HepG2 (cell line): ENCODE measurements around the gene MEG3. TPM values are rescaled to one million over a fixed set of nuclear protein-coding genes. Genes with fewer than 3 reads are reported as not detected.

Experiments
- ATAC-seq: fragments of 200-7000 bp; cut with Tn5 transposase; 3 replicates; pipeline ENCODE4 v1.9.1; 2020; ENCODE audit warnings: mild to moderate bottlenecking, moderate library complexity
- BruUV-seq: library from RNA; stranded (reverse); fragments of 400-500 nt; replicated peaks from 2 replicates; lab custom pipeline; 2021; lab: Mats Ljungman, UMichigan
- CTCF ChIA-PET: fragments of 300-600 bp; formaldehyde crosslinking; extraction: SDS; loops from one replicate; lab custom pipeline; 2021; ENCODE audit warnings: low total read pairs, inconsistent platforms, low intra/inter-chr PET ratio; lab: Yijun Ruan, JAX
- POLR2A ChIA-PET: fragments of 350-600 bp; sonication (Branson Sonifier 250); formaldehyde crosslinking; loops from one replicate; lab custom pipeline; 2020; ENCODE audit warnings: antibody characterized with exemption, inconsistent platforms; lab: Yijun Ruan, JAX
- DNase-seq: peaks from one replicate; pipeline ENCODE4 v3.0.0-alpha.2; 2015; ENCODE audit warnings: low spot score
- FAIRE-seq: peaks from 3 replicates; lab custom pipeline; 2011; peaks lifted over from hg19 to GRCh38; lab: Jason Lieb, UNC
- H2AFZ ChIP-seq: one replicate; pipeline ENCODE4 v1.6.1; 2011; ENCODE audit warnings: low read length, inconsistent platforms
- H3K27ac ChIP-seq: fragments of 300-600 bp; 3 replicates; pipeline ENCODE4 v1.8.0; 2011; ENCODE audit warnings: mixed run types, mild to moderate bottlenecking, mixed read lengths, low read length, inconsistent platforms; ENCODE audit not compliant: insufficient read depth; ENCODE audit errors: extremely low read length
- H3K27me3 ChIP-seq, 2 experiments: fragments of 200-600 bp in 1 of 2; 2 replicates in 1 of 2; 3 replicates in 1 of 2; pipeline versions ENCODE4 v1.6.0 to v1.8.0; 2011; ENCODE audit warnings: low read length in 2 of 2, mild to moderate bottlenecking in 2 of 2, moderate library complexity in 2 of 2, inconsistent platforms in 1 of 2; ENCODE audit not compliant: insufficient read depth in 2 of 2, control insufficient read depth in 1 of 2
- H3K36me3 ChIP-seq, 2 experiments: fragments of 200-600 bp in 1 of 2; replicated peaks in 1 of 2; 2 replicates in 1 of 2; 3 replicates in 1 of 2; pipeline versions ENCODE4 v1.5.1 to v1.8.0; 2011; ENCODE audit warnings: low read length in 2 of 2, inconsistent platforms in 1 of 2; ENCODE audit not compliant: insufficient read depth in 2 of 2, control insufficient read depth in 1 of 2
- H3K4me1 ChIP-seq: 2 replicates; pipeline ENCODE4 v1.5.1; 2012; ENCODE audit warnings: low read length, inconsistent platforms; ENCODE audit not compliant: insufficient read depth
- H3K4me2 ChIP-seq: 2 replicates; pipeline ENCODE4 v1.6.0; 2011; ENCODE audit warnings: low read depth, low read length, inconsistent platforms
- H3K4me3 ChIP-seq, 3 experiments: fragments of 200-600 bp in 1 of 3; sonication (generic), shearing (Covaris generic) in 1 of 3; replicated peaks in 1 of 3; 2 replicates each; pipeline ENCODE4 v1.5.1; 2011 to 2016; ENCODE audit warnings: low read length in 3 of 3, inconsistent platforms in 2 of 3, low read depth in 2 of 3, mild to moderate bottlenecking in 2 of 3, control low read depth in 1 of 3, mixed read lengths in 1 of 3; ENCODE audit not compliant: insufficient read depth in 1 of 3
- H3K79me2 ChIP-seq: one replicate; pipeline ENCODE4 v1.6.1; 2011; ENCODE audit warnings: low read length, inconsistent platforms; ENCODE audit not compliant: insufficient read depth
- H3K9ac ChIP-seq: 2 replicates; pipeline ENCODE4 v1.6.0; 2011; ENCODE audit warnings: mild to moderate bottlenecking, low read depth, low read length, inconsistent platforms; ENCODE audit not compliant: insufficient read depth
- H3K9me3 ChIP-seq: 2 replicates; pipeline ENCODE4 v1.5.1; 2012; ENCODE audit warnings: mild to moderate bottlenecking, low read length
- H4K20me1 ChIP-seq: 2 replicates; pipeline ENCODE4 v1.6.0; 2011; ENCODE audit warnings: inconsistent platforms, mild to moderate bottlenecking, low read length, moderate library complexity; ENCODE audit not compliant: insufficient read depth
- ATF7 ChIP-seq, 2 experiments: fragments of 450-650 bp in 1 of 2; sonication (generic) in 1 of 2; formaldehyde crosslinking in 1 of 2; IDR thresholded peaks; 2 replicates each; pipeline versions ENCODE4 v1.4.0 to v1.6.1; 2016 to 2020; ENCODE audit warnings: antibody characterized with exemption in 1 of 2, mild to moderate bottlenecking in 1 of 2, missing genetic modification reagents in 1 of 2
- HNRNPK ChIP-seq: fragments of 200-400 bp; formaldehyde crosslinking; IDR thresholded peaks from 2 replicates; pipeline ENCODE4 v1.6.1; 2018; ENCODE audit warnings: low read length, low read depth, moderate library complexity, mild to moderate bottlenecking; ENCODE audit not compliant: poor library complexity, severe bottlenecking
- PCBP2 ChIP-seq: fragments of 200-400 bp; formaldehyde crosslinking; optimal IDR thresholded peaks from 2 replicates; pipeline ENCODE3; 2018; ENCODE audit warnings: low read length, low read depth; ENCODE audit not compliant: poor library complexity, severe bottlenecking
- RFX5 ChIP-seq: IDR thresholded peaks from 2 replicates; pipeline ENCODE4 v1.6.1; 2011; ENCODE audit warnings: low read depth, low read length, improper control_type of control experiment
- WIZ ChIP-seq: sonication (generic); formaldehyde crosslinking; IDR thresholded peaks from 2 replicates; pipeline ENCODE4 v1.5.1; 2020; ENCODE audit warnings: mild to moderate bottlenecking, missing genetic modification reagents
- ZNF263 ChIP-seq: sonication (generic); formaldehyde crosslinking; IDR thresholded peaks from 2 replicates; pipeline ENCODE4 v1.4.0; 2020; ENCODE audit warnings: missing genetic modification reagents
- WGBS: methylation state at CpG from one replicate; pipeline ENCODE4 v1.1.6; 2017; ENCODE audit warnings: low lambda C conversion rate; 5-methylcytosine and 5-hydroxymethylcytosine counted together
- in situ Hi-C: cut with HindIII; loops from 2 replicates; pipeline ENCODE4 v1.10.0; 2017; ENCODE audit warnings: low pct_unique_long_range_greater_than_20kb; ENCODE audit not compliant: extremely low pct_ligation_motif_present
- intact Hi-C: fragments of 100-400 bp; cut with micrococcal nuclease; formaldehyde crosslinking; loops from one replicate; pipeline ENCODE4 v1.10.0; 2022; ENCODE audit not compliant: unreplicated experiment
- polyA plus RNA-seq, 8 experiments: library from polyadenylated mRNA; depleted of rRNA in 3 of 8; stranded (reverse) in 7 of 8; unstranded in 1 of 8; fragments of >200 nt; fragmentation: Illumina TruSeq in 4 of 8; extraction: Trizol in 4 of 8; gene quantifications; 2 replicates each; pipeline versions ENCODE4 v1.2.1 to v1.2.3, GENCODE V29; 2011 to 2016; ENCODE audit warnings: low read depth in 4 of 8, missing spikeins in 1 of 8, mixed read lengths in 1 of 8; ENCODE audit not compliant: insufficient read depth in 1 of 8
- total RNA-seq, 5 experiments: library from RNA; depleted of rRNA; stranded (reverse); fragments of >200 nt; fragmentation: Illumina TruSeq; extraction: Trizol; gene quantifications; 2 replicates each; pipeline ENCODE4 v1.2.3, GENCODE V29; 2016; ENCODE audit warnings: low read depth in 1 of 5
- TF ChIP-seq, protein P1 (sequence below): sonication (generic); formaldehyde crosslinking; IDR thresholded peaks from 2 replicates; pipeline ENCODE4 v1.4.0; 2020; ENCODE audit warnings: missing genetic modification reagents, mild to moderate bottlenecking, borderline replicate concordance
- TF ChIP-seq, protein P2 (sequence below): sonication (generic); formaldehyde crosslinking; IDR thresholded peaks from 2 replicates; pipeline ENCODE4 v1.4.0; 2020; ENCODE audit warnings: missing genetic modification reagents

The MEG3 gene
- total and polyA plus RNA-seq, 2 of the 13 experiments (the other 11 are each of a cell fraction or from before 2014, with no cell fraction given) = 0.17 TPM; not detected in 1

DNA sequence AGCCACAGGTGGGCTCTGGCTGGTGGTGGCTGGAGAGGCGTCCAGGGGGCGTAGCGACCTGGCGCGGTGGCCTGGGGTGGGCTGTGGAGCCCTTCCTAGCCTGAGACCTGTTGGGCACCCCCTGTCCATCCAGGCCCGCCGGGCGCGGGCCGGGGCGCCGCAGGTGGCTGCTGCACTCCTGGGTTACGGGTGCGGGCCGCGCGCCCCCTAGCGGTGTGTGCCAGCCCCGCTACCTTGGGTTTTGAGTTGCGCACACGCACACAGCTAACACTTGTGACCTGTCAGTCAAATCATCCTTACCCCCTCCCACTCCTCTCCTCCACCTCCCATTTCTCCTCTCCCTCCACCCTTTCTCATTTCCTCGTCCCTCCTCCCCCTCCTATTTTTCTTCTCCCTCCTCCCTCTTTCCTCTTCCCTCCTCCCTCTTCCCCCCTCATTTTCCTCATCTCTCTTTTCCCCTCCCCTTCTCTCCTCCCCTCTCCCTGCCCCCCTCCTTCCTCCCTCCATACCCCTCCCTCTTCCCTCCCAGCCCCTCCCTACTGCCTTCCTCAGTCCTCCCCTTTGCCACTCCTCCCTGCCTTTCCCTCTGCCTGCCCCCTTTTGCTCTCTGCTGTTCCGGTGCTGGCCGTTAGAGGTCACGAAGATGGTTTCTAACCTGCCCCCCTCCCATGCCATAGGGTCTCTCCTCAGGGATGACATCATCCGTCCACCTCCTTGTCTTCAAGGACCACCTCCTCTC lies 2.3 kb downstream of the MEG3 start:
- no peak overlapping the region for H3K9ac ChIP-seq
- intact Hi-C loops = no loop called here

More for the DNA sequence above, 2.3 kb downstream of the MEG3 start:
- Histone ChIP-seq H3K36me3 (no peaks in the 10 kb centered on the region), H3K27ac (no peak overlapping the region), H3K27me3 (no peaks in the 10 kb centered on the region), H4K20me1 (no peaks in the 10 kb centered on the region), H2AFZ (no peak overlapping the region), H3K79me2 (no peaks in the 10 kb centered on the region), H3K4me2 (no peak overlapping the region), H3K4me1 (peaks cover 45% of the 10 kb centered on the region), H3K4me3 (no peak overlapping the region), H3K9me3 (peaks cover 4% of the 10 kb centered on the region; the same call in 1 of the 2 replicates)
- in situ Hi-C loops = no loop called here
- DNase-seq (no peak), FAIRE-seq (no peak), ATAC-seq (no peak)
- TF ChIP-seq, protein P1, sequence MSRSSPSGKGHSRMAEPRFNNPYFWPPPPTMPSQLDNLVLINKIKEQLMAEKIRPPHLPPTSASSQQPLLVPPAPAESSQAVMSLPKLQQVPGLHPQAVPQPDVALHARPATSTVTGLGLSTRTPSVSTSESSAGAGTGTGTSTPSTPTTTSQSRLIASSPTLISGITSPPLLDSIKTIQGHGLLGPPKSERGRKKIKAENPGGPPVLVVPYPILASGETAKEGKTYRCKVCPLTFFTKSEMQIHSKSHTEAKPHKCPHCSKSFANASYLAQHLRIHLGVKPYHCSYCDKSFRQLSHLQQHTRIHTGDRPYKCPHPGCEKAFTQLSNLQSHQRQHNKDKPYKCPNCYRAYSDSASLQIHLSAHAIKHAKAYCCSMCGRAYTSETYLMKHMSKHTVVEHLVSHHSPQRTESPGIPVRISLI (CRISPR knock-in tag) = no peak
- TF ChIP-seq WIZ (no peak), PCBP2 (peak; percentile 77), ATF7 (IDR thresholded peaks at IDR 0.05) (peak; percentile 80), ATF7 (CRISPR knock-in tag; IDR thresholded peaks at IDR 0.05) (no peak), ZNF263 (CRISPR knock-in tag) (peak; percentile 64), RFX5 (no peak), HNRNPK (peak; percentile 73)
- TF ChIP-seq, protein P2, sequence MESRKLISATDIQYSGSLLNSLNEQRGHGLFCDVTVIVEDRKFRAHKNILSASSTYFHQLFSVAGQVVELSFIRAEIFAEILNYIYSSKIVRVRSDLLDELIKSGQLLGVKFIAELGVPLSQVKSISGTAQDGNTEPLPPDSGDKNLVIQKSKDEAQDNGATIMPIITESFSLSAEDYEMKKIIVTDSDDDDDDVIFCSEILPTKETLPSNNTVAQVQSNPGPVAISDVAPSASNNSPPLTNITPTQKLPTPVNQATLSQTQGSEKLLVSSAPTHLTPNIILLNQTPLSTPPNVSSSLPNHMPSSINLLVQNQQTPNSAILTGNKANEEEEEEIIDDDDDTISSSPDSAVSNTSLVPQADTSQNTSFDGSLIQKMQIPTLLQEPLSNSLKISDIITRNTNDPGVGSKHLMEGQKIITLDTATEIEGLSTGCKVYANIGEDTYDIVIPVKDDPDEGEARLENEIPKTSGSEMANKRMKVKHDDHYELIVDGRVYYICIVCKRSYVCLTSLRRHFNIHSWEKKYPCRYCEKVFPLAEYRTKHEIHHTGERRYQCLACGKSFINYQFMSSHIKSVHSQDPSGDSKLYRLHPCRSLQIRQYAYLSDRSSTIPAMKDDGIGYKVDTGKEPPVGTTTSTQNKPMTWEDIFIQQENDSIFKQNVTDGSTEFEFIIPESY = peak; percentile 70
- ChIA-PET POLR2A (no interaction called here), CTCF (no interaction called here)
- BruUV-seq = no TSS peak
- WGBS = 96% methylated on average over 16 of the region's 26 CpGs
